Ureter (tissue), 1 donor: ENCODE measurements around the gene SSX2IP. TPM values are rescaled to one million over a fixed set of nuclear protein-coding genes. Genes with fewer than 3 reads are reported as not detected.
"Not testable (repeated sequence)": the region's sequence is repeated elsewhere in the genome, so short reads cannot be mapped to it uniquely, and the experiment has no call there.

Experiments
- DNase-seq: peaks from one replicate; pipeline ENCODE4 v3.0.0-alpha.2; 2020; ENCODE audit warnings: low spot score
- total RNA-seq: library from RNA; stranded (reverse); gene quantifications from one replicate; pipeline ENCODE4 v1.2.4, GENCODE V29; 2023
- donor health status: DM: yes; HTN: yes; CAD: no.

SSX2IP gene, protein sequence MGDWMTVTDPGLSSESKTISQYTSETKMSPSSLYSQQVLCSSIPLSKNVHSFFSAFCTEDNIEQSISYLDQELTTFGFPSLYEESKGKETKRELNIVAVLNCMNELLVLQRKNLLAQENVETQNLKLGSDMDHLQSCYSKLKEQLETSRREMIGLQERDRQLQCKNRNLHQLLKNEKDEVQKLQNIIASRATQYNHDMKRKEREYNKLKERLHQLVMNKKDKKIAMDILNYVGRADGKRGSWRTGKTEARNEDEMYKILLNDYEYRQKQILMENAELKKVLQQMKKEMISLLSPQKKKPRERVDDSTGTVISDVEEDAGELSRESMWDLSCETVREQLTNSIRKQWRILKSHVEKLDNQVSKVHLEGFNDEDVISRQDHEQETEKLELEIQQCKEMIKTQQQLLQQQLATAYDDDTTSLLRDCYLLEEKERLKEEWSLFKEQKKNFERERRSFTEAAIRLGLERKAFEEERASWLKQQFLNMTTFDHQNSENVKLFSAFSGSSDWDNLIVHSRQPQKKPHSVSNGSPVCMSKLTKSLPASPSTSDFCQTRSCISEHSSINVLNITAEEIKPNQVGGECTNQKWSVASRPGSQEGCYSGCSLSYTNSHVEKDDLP
- total RNA-seq: 21.2 TPM

DNA sequence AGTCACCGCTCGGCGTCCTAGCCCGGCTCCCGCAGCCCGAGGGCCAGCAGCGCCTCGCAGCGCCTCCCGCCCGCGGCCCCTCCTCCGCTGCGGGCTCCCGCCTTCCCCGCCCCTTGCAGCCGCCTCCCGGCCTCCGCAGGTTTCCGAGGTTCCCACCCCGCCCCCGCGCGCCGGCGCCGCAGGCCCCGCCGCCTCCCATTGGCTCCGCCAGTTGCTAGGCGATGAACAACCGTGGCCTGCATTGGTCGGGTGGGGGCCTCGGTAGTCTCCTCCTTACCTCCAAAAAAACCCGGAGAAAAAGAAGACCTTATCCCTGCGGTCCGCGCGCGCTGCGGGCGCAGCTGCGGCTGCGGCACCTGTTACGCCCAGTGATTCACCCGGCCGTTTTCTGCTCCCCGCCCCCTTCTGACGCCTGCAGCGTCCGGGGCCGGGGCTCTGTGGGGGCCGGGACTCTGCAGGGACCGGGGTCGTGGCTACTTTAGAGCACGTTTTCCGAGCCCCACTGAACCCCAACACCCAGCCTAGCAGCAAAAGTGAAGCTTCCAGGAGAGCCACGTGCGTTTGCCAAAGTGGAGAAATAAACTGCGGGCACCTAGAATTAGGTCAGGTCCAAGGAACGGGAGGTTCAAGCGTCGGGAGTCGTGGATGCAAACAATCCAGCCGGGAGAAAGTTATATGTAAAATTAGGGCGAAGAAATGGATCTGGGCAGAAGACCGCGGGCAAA is at the start of gene SSX2IP:
Gene SSX2IP (minus strand): TSS at position 65 of the 725 bp plus-strand sequence. CDS start 19,242 bp downstream, outside the sequence.
- DNase-seq: peak; percentile 99

- no peak for DNase-seq
These were observed 48.0 kb upstream of the SSX2IP start for GRCh38 chr1:84738237-84738636.

- DNase-seq: no peak
These were observed 47.3 kb upstream of the SSX2IP start for GRCh38 chr1:84737590-84737989.

DNA sequence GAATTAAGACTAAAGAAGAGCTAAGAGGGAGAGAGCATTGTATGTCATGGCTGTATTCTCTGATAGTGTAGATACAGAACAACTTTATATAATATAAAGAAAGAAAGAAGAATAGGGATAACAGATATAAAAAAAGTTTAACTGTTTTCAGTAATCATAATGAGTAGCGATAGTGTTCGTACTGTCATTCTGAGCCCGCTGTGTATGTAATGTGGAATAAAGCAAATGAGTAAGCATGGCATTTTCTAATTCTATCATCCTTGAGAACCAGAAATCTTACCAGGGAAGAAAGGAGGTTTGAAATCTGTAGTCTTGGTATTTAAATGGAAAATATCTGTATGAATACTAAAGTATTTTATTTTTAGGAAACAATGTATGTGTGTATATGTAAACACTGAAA is 46.7 kb upstream of the SSX2IP start:
- no peak for DNase-seq

- no peak for DNase-seq
These were observed 46.2 kb upstream of the SSX2IP start for GRCh38 chr1:84736445-84736844.

DNA sequence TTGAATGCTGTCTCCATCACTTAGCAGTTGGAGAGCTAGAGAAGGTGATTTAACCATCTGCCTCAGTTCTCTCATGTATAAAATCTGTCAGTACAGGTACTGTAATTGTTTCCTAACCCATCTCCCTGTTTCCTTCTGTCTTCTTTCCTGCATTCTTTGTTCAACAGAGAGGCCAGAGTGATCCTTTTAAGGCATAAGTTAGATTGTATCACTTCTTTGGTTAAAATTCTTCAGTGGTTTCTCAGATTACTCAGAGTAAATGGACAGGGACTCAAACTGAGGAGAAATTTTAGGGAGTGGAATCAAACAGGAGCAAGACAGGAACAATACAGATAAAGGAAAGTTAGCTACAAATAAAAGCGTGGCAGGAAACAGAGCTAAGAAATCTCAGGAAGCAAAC is 45.2 kb upstream of the SSX2IP start:
- DNase-seq: no peak

DNA sequence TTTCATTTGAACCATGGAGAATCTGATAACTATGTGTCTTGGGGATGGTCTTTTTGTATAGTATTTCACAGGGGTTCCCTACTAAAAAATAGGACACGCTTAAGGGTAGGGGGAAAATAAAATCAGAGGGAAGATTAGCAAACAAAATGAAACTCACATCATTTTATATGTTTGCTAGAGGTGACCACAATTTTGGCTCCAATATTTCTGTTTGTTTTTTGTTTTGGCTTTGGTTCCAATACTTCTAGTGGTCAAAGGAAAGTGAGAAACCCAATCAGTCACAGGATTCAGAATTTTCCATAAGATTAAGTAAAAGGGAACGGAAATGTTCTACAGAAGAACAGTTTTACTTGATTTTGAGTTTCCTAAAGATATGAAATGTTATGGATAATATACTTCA is 42.3 kb upstream of the SSX2IP start:
- DNase-seq: no peak

DNA sequence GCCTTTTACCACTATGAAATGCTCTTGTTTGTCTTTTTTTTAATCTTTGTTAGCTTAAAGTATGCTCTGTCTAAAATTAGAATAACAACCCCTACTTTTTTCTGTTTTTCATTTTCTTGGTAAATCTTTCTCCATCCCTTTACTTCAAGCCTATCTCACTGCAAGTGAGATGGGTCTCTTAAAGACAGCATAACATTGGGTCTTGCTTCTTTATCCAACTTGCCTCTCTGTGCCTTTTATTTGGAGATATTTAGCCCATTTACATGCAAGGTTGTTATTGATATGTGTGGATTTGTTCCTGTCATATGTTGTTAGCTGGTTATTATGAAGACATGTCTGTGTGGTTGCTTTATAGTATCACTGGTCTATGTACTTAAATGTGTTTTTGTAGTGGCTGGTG is 41.3 kb upstream of the SSX2IP start:
- DNase-seq: no peak

- not testable (repeated sequence) for DNase-seq
These were observed 37.5 kb upstream of the SSX2IP start for GRCh38 chr1:84727711-84728110.

- DNase-seq: no peak
These were observed 36.6 kb upstream of the SSX2IP start for GRCh38 chr1:84726593-84727499.

GRCh38 chr1:84724128-84724860 is 34.0 kb upstream of the SSX2IP start:
- DNase-seq: no peak

DNA sequence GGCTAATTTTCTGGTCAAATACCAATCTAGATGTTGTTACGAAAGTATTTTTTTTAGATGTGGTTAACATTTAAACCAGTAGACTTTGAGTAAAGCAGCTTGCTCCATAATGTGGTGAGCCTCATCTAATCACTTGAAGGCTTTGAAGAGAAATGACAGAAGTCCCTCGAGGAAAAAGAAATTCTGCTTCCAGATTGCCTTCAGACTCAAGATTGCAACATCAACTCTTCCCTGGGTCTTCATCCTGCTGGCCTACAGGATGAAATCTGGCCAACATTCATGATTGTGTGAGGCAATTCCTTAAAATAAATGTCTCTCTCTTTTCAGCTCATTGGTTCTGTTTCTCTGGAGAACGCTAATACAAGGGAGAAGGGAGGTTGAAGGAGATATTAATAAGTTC is 32.5 kb upstream of the SSX2IP start:
- no peak for DNase-seq

DNA sequence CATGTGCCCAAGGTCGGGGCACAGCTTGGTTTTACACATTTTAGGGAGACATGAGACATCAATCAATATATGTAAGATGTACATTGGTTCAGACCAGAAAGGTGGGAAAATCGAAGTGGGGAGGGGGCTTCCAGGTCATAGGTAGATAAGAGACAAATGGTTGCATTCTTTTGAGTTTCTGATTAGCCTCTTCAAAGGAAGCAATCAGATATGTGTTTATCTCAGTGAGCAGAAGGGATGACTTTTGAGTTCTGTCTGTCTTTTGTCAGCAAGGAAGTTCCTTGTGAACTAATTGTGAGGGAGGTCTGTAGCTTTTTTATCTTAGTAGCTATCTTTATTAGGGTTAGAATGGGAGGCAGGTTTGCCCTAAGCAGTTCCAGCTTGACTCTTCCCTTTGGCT is 31.6 kb upstream of the SSX2IP start:
- DNase-seq: not testable (repeated sequence)

DNA sequence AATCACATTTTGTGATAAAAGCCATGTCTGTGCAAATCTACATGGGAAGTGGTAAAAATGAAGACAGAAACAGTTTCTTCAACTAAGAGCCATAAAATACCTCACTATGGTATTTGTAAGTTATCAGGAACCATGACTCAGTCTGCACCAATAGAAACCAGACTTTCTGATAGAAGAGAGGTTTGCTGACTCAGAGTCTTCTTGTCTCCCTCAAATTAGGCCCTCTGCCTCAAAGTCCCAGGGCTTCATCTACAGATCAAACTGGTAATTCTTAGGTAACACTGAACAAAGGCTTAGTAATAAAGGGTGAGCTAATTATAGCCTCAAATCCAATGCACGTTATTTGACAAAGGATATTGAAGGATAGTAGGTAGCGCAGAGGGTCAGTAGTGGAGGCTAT is 30.9 kb upstream of the SSX2IP start:
- no peak for DNase-seq

DNA sequence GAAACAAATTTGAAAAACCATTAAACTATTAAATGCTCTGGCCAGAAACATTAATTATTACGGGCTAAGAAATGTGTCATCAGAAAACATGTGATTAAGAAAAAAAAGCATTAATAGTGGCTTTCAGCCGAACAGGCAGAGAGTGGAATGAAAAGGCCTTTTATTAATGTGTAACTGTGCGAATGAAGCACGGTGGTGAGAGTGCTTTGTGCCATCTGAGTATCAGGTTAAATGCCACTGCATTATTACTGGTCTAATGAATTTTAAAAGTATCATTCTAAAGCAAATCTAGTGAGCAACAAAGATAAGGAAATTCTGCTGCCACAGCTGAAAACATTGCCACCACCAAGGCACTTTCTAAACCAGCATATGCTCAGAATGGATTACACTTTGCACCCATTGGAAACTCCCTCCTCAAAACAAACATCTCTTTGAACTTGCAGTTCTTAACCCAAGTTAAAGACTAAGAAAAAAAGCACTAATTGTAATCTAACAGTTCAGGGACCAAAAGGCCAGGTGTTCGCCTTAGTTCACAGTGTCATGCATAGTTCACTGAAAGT is 30.0 kb upstream of the SSX2IP start:
- DNase-seq: no peak

DNA sequence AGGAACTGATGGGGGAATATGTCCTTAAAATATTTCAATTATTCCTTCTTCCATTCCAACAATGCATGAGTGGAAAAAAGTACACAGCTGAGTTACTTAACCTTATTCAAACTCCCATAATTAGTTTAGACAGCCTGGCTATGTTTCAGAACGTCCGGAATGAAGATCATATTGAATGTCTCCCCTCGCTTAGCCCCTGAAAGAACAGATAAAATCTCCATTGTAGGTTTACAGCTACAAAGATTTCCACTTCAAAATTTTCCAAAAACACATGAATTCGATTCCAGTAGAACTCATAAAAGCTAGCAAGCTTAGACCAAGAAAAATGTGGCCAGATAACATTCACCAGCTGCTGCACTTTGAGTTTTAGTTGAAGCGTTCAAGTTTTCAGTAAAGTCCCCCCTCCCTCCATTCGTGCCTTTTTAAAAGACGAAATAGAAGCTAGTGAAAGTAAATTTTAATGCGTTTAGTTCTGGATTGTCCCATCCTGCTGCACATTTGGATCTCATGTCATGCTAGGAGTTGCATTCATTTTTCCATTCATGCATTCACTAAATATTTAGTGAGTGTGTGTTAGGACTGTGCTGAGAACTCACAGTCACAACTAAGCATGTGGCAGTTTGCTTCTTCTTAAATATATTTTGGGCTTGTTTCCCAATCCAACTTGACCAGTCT is 29.4 kb upstream of the SSX2IP start:
- DNase-seq: no peak

DNA sequence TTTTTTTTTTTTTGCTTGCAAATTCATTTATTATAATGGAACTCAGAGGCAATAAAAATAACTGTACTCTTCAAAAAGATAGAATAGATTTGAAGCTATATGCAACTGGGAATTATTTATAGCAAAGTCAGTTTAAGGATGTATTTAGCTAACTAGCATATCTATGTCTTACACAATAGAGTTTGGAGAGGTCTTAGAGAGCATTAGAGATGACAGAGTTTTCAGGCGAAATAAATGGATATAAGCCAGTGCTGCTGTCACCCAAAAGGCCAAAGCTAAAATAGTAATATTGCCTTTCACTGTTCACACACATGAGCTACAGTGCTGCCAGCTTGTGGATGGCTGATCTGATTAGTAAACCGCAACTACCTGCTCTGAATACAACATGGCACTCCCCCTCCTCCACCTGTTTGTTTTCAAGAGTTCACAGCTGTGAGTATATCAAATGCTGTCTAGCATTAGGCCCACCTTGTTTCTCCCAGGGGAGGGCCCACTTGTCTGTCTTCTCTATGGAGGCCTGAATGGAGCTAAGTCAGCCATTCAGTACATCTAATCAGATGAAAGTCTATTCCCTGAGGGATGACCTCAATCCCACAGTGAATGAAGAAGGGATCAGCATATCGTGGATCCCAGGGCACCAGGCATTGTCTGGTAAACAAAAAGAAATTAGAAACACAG is 25.2 kb upstream of the SSX2IP start:
- DNase-seq: no peak

DNA sequence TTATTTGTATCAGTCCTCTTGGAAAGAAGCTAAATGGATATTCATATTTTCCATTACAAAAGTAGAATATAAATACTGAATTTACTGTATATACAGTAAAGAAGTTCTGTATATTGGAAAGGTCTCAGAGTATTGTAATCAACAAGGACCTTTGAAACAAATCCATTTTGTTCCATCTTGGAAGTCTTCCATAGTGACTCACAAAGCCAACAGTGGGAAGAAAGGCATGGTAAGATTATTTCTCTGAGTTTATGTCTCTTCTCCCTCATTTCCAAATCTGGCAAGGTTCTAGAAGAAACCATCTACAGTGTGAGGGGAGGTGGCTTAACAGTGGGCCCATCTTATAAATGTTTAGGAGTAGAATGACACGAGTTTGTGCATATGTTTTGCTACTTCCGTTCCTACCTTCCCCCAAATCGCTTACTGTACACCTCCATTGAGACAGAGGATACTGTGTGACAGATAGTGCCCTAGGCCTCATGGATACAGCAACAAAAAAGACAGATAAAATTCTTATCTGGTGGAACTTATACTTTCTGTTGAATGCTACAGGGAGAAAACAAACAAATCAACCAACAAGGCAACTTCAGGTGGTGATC is 22.1 kb upstream of the SSX2IP start:
- DNase-seq: no peak

DNA sequence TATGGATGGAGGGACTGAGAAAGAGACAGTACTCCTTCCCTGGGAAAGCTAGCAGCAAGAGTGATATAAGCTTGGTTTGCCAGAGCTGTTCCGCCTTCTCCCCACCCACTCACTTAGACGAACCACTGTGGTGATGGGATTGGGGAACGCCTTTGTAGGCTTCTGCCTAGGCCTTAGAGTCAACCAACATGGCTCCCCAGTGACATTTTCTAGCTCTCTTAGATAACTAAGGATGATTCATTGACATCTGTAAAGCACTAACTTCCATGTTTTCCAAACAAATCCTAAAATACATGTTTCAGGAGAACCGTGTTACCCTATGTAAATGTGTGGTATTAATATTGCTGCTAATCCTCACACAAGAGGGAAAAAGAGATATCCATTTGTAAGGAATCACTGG is 21.6 kb upstream of the SSX2IP start:
- no peak for DNase-seq
